ENCODE measurements around the gene SMIM3.

- TF ChIP-seq POLR2A (IDR thresholded peaks at IDR 0.05; ENCODE audit: low read depth, low read length) (peak; percentile 88), MXI1 (IDR thresholded peaks at IDR 0.05; ENCODE audit: borderline replicate concordance, low read depth, low read length) (no peak)
- TF ChIP-seq, protein P1, sequence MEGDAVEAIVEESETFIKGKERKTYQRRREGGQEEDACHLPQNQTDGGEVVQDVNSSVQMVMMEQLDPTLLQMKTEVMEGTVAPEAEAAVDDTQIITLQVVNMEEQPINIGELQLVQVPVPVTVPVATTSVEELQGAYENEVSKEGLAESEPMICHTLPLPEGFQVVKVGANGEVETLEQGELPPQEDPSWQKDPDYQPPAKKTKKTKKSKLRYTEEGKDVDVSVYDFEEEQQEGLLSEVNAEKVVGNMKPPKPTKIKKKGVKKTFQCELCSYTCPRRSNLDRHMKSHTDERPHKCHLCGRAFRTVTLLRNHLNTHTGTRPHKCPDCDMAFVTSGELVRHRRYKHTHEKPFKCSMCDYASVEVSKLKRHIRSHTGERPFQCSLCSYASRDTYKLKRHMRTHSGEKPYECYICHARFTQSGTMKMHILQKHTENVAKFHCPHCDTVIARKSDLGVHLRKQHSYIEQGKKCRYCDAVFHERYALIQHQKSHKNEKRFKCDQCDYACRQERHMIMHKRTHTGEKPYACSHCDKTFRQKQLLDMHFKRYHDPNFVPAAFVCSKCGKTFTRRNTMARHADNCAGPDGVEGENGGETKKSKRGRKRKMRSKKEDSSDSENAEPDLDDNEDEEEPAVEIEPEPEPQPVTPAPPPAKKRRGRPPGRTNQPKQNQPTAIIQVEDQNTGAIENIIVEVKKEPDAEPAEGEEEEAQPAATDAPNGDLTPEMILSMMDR (conservative IDR thresholded peaks at IDR 0.05; ENCODE audit: low read depth, low read length) = no peak; the same call in 1 of the 2 replicates
These were observed 19.8 kb upstream of the SMIM3 start, which contains the start of gene DCTN4 for GRCh38 chr5:150758531-150759333.

Data from IMR-90 (cell line).